Hematopoietic multipotent progenitor cell treated with erythropoietin and hydrocortisone succinate and interleukin-3 and kit ligand, for 17 days (in vitro differentiated cells): ENCODE data around the gene PJA1.

Source experiments
- DNase-seq: peaks from one replicate; pipeline ENCODE4 v3.0.0-alpha.2; 2015; ENCODE audit warnings: low spot score

Gene PJA1

GRCh38 chrX:69140837-69141236, 24.4 kb downstream of the PJA1 start:
- DNase-seq, result no peak

GRCh38 chrX:69139516-69139915, 25.7 kb downstream of the PJA1 start:
- DNase-seq, result no peak

- DNase-seq, result no peak
These were observed 26.7 kb downstream of the PJA1 start for GRCh38 chrX:69138512-69138911.

GRCh38 chrX:69138118-69138390, 27.2 kb downstream of the PJA1 start:
- DNase-seq, result no peak

GRCh38 chrX:69137371-69138117, 27.7 kb downstream of the PJA1 start:
- no peak for DNase-seq

GRCh38 chrX:69136546-69137331, 28.5 kb downstream of the PJA1 start:
- DNase-seq, result no peak

- no peak for DNase-seq
These were observed 31.2 kb downstream of the PJA1 start for GRCh38 chrX:69133921-69134542.

- no peak for DNase-seq
These were observed 33.4 kb downstream of the PJA1 start for GRCh38 chrX:69131886-69132285.

GRCh38 chrX:69130439-69130838, 34.8 kb downstream of the PJA1 start:
- no peak for DNase-seq

GRCh38 chrX:69128588-69128987, 36.7 kb downstream of the PJA1 start:
- no peak for DNase-seq

GRCh38 chrX:69127466-69127865, 37.8 kb downstream of the PJA1 start:
- no peak for DNase-seq

- DNase-seq, result no peak
These were observed 38.6 kb downstream of the PJA1 start for GRCh38 chrX:69126642-69127041.

GRCh38 chrX:69125094-69125493, 40.2 kb downstream of the PJA1 start:
- DNase-seq, result no peak

- DNase-seq, result no peak
These were observed 41.1 kb downstream of the PJA1 start for GRCh38 chrX:69124108-69124507.

- no peak for DNase-seq
These were observed 41.8 kb downstream of the PJA1 start for GRCh38 chrX:69123481-69123880.

- DNase-seq, result no peak
These were observed 43.8 kb downstream of the PJA1 start for GRCh38 chrX:69121321-69122000.

GRCh38 chrX:69120476-69120875, 44.8 kb downstream of the PJA1 start:
- no peak for DNase-seq

GRCh38 chrX:69119122-69119521, 46.1 kb downstream of the PJA1 start:
- no peak for DNase-seq

GRCh38 chrX:69117876-69118526, 47.3 kb downstream of the PJA1 start:
- DNase-seq, result no peak

GRCh38 chrX:69116077-69116476, 49.2 kb downstream of the PJA1 start:
- no peak for DNase-seq

GRCh38 chrX:69113723-69114122, 51.5 kb downstream of the PJA1 start:
- no peak for DNase-seq
